GM10847 (cell line): Measurements from ENCODE around the gene NELL1.

Experiments
- POLR2A ChIP-seq: IDR thresholded peaks from 2 replicates; pipeline ENCODE4 v1.6.1; 2011; ENCODE audit not compliant: insufficient read length; ENCODE audit errors: extremely low read depth

NELL1 gene

DNA sequence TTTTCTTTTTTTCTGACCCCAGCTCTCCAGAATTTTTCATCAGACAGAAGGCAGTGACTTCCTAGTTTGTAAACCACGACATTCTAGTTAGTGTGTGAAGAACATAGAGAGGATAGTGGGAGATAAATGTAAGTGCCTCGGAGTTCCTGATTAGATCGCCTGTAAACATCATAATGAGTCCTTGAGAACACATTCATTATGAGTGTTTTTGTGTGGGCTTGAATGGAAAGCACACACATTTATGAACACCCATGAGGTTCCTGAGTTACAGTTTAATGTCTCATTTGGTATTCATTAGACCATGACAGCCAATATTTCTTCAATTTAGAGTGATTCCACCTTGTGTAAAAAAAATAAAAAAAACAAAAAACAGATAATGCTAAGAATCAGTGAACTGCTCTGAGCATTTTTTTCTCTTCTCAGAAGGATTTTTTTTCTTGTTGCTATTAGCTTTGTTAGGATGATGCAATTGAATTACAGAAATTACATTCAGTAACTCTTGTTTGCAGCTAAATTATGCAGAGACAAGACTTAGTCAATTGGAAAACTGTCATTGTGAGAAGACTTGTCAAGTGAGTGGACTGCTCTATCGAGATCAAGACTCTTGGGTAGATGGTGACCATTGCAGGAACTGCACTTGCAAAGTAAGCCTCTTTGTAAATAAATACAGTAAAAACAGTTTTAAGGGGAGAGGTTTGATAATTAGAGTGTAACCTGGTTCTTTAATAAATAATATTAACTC lies 257.6 kb downstream of the NELL1 start:
- TF ChIP-seq POLR2A = no peak

DNA sequence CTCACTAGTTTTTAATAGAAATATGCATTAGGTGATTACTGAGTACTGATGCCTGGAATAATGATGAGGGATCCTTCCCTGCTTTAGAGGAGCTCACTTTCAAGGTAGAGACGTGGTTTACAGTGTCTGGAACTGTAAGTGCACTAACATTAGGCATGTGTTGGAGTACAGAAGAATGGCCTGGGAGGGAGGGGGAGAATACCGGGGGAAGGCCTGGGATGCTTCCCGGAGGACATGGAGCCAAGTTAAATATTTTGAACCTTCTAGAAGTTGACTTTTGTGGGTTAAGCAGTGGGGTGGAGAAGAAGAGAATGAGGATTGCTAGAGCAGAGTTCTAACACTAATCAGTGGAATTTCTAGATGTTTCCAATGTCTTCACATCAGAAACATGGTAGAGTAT lies 261.6 kb downstream of the NELL1 start:
- no peak for TF ChIP-seq POLR2A

- TF ChIP-seq POLR2A = no peak
These were observed 263.7 kb downstream of the NELL1 start for GRCh38 chr11:20933086-20933485.

- TF ChIP-seq POLR2A = no peak
These were observed 264.6 kb downstream of the NELL1 start for GRCh38 chr11:20933958-20934357.

- no peak for TF ChIP-seq POLR2A
These were observed 265.1 kb downstream of the NELL1 start for GRCh38 chr11:20934516-20934915.

- TF ChIP-seq POLR2A = no peak
These were observed 268.4 kb downstream of the NELL1 start for GRCh38 chr11:20937826-20938225.

DNA sequence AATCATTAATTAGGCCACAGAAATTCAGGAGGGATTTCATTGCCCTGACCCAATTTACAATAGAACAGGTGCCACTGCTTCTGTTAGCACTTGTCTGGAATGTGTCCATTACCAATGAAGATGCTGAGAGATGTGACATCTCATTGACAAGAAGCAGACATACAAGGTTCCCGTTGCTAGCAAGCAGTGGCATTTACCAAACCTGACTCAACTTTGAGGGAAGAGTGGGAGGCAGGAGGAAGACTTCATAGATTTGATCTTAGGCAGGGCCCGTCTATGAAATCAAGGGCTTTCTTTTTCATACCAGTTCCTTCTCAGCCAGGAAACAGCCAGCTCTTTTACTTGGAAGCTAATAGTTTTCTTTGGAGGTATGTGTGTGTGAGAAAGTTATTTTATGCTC lies 280.2 kb downstream of the NELL1 start:
- TF ChIP-seq POLR2A = no peak

GRCh38 chr11:20962581-20962980 lies 293.2 kb downstream of the NELL1 start:
- no peak for TF ChIP-seq POLR2A

DNA sequence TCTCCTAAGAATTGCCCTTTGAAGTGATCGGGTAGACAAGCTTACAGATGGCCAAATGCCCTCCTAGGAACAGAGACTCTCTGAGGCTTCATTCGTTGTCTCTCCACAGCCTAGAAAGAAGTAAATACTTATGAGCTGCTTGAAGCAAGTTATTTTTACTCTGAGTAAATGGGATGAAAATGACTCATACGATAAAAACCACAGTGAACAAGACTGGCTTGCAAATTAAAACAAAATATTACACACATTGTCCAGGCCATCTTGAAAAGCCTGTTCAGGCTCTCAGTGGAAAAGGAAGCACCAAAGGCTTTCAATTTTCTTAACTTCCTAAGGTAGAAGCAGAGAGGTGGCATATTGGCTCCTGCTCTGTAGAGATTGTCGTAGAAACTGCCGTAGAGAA lies 294.2 kb downstream of the NELL1 start:
- TF ChIP-seq POLR2A = no peak

DNA sequence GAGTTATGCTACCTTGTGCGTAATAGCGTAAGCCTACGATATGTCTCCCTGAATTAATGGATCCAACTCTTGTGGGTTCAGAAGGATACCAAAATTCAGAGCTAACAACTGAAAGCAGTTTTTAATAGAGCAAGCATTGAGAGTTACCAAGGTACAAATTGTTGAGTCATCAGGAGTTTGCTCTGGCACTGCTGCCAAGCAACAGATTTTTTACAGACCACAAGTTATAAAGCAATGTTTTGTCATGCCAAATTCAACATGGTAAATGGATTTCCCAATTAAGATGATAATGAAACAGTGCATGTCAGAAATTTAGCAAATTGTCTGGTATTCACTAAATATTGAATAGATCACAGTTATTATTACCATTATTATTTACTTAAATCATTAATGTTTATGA lies 295.6 kb downstream of the NELL1 start:
- TF ChIP-seq POLR2A = no peak

DNA sequence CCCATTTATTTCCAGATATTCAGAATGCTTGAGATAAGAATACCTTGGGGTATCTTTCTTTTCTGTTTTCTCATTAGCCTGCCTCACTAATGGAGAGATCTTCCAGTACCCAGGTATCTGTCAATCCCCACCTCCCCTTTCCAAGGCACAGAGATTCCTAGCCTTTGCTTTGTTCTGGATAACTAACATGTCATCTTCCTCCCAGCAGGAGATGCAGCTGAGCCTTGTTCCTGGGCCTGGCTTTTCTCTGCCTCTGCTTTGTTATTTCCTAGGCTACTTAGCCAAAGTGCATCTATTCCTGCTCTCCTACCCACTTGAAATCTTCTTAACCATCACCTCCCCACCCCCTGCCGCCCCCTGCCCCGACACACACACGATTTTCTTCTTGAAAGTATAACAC lies 297.1 kb downstream of the NELL1 start:
- no peak for TF ChIP-seq POLR2A

- no peak for TF ChIP-seq POLR2A
These were observed 304.7 kb downstream of the NELL1 start for GRCh38 chr11:20973940-20974559.

DNA sequence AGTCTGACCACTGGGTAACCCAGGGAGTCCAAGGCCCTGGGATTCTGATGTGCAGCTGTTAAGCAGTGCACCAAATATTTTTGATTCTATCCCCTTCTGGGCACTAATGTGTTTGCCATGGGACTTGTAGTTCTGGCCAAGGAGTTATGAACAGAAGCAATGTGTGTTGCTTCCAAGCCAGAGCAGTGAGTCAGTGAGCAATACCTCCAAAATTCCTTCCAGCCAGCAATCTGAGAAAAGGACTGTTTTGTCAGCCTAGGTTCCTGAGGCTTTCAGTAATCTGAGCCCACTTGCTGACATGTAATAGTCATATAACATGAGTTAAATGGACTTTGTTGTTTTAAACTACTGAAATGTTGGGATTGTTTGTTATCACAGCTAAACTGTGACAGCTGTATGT lies 311.4 kb downstream of the NELL1 start:
- TF ChIP-seq POLR2A = no peak

DNA sequence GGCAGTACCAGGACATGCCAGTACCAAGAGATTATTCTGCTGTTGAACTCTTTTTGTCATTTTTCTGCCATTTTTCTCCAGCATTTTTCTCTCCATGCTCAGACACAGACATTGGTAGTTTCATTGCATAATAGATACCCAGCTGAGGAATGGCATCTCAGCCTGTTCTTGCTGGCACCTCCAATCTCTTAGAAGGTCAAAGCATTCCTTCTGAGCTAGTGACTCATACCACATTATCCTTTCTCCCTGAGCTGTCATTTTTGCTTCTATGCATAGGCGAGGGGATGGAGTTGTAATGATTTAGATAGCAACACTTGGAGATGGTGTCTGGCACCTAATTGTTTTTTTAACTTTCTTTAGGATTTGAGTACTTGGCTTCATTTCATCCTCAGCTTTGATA lies 321.1 kb downstream of the NELL1 start:
- TF ChIP-seq POLR2A = no peak

DNA sequence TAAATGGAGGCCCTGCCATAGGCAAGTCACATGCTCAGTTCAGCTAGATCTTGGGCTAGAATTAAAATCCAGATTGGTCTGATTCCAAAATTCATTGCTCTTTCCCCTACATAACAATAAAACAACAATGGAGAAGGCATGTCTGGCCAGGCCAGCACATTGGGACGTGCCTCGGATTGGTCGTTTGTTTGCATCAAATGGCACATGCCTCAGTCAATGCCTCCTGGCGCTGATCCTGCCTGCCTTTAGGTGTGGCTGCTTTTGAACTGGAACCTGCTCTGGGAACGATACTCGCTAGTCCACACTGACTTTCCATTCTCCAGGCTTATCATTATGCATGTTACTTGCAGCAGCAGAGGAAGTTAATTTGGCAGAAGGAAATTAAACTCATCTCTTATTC lies 322.1 kb downstream of the NELL1 start:
- TF ChIP-seq POLR2A = no peak

GRCh38 chr11:21007297-21007696 lies 337.9 kb downstream of the NELL1 start:
- TF ChIP-seq POLR2A = no peak

GRCh38 chr11:21018248-21018647 lies 348.9 kb downstream of the NELL1 start:
- no peak for TF ChIP-seq POLR2A
